H9 (cell line): ENCODE results near the gene FUZ. TPM values are rescaled to one million over a fixed set of nuclear protein-coding genes. Genes with fewer than 3 reads are reported as not detected.

Experiments used
- DNase-seq: peaks from one replicate; pipeline ENCODE4 v3.0.0-alpha.2; 2017
- H2AFZ ChIP-seq: one replicate; pipeline ENCODE4 v1.6.1; 2013; ENCODE audit warnings: mild to moderate bottlenecking, low read length, control low read depth, moderate library complexity
- H2AK5ac ChIP-seq: 2 replicates; pipeline ENCODE4 v1.6.1; 2013; ENCODE audit warnings: low read length, control low read depth, mixed read lengths; ENCODE audit not compliant: insufficient read length
- H2BK120ac ChIP-seq: one replicate; pipeline ENCODE4 v1.6.1; 2013; ENCODE audit warnings: low read depth, mild to moderate bottlenecking, low read length, control low read depth, inconsistent platforms; ENCODE audit not compliant: poor library complexity, severe bottlenecking
- H2BK12ac ChIP-seq: 2 replicates; pipeline ENCODE4 v1.6.1; 2013; ENCODE audit warnings: low read length, control low read depth, mixed read lengths, low read depth; ENCODE audit not compliant: insufficient read length
- H2BK15ac ChIP-seq: 2 replicates; pipeline ENCODE4 v1.6.1; 2013; ENCODE audit warnings: low read depth, low read length, control low read depth
- H2BK20ac ChIP-seq: one replicate; pipeline ENCODE4 v1.6.1; 2013; ENCODE audit warnings: low read depth, mild to moderate bottlenecking, low read length, control low read depth, inconsistent platforms; ENCODE audit not compliant: poor library complexity, severe bottlenecking
- H2BK5ac ChIP-seq: 2 replicates; pipeline ENCODE4 v1.6.1; 2013; ENCODE audit warnings: low read length, control low read depth, mixed read lengths; ENCODE audit not compliant: insufficient read length
- H3K14ac ChIP-seq: 2 replicates; pipeline ENCODE4 v1.6.1; 2013; ENCODE audit warnings: low read length, control low read depth; ENCODE audit not compliant: insufficient read depth
- H3K18ac ChIP-seq: 2 replicates; pipeline ENCODE4 v1.6.1; 2013; ENCODE audit warnings: low read depth, mild to moderate bottlenecking, mixed read lengths, low read length, control low read depth; ENCODE audit not compliant: insufficient read length
- H3K23ac ChIP-seq: 2 replicates; pipeline ENCODE4 v1.6.1; 2013; ENCODE audit warnings: low read length, control low read depth, mixed read lengths, low read depth; ENCODE audit not compliant: insufficient read length
- H3K23me2 ChIP-seq: 2 replicates; pipeline ENCODE4 v1.6.1; 2013; ENCODE audit warnings: low read depth, mild to moderate bottlenecking, mixed read lengths, low read length, control low read depth; ENCODE audit not compliant: insufficient read length, poor library complexity, severe bottlenecking
- H3K27ac ChIP-seq: 2 replicates; pipeline ENCODE4 v1.5.1; 2013; ENCODE audit warnings: low read length, control low read depth, mixed read lengths, low read depth; ENCODE audit not compliant: insufficient read length
- H3K27me3 ChIP-seq: 2 replicates; pipeline ENCODE4 v1.6.1; 2013; ENCODE audit warnings: low read length, control low read depth, inconsistent platforms; ENCODE audit not compliant: insufficient read depth
- H3K4ac ChIP-seq: 2 replicates; pipeline ENCODE4 v1.6.1; 2013; ENCODE audit warnings: low read depth, mild to moderate bottlenecking, control low read depth, inconsistent platforms, low read length, moderate library complexity
- H3K4me1 ChIP-seq: 2 replicates; pipeline ENCODE4 v1.6.1; 2013; ENCODE audit warnings: low read length, control low read depth, inconsistent platforms; ENCODE audit not compliant: insufficient read depth
- H3K4me2 ChIP-seq: 2 replicates; pipeline ENCODE4 v1.6.1; 2013; ENCODE audit warnings: low read length, control low read depth, mixed read lengths; ENCODE audit not compliant: insufficient read length, insufficient read depth
- H3K56ac ChIP-seq: 2 replicates; pipeline ENCODE4 v1.6.1; 2013; ENCODE audit warnings: low read depth, mild to moderate bottlenecking, mixed read lengths, low read length, control low read depth; ENCODE audit not compliant: insufficient read length
- H3K79me1 ChIP-seq: 2 replicates; pipeline ENCODE4 v1.6.1; 2013; ENCODE audit warnings: low read depth, mild to moderate bottlenecking, moderate library complexity, low read length, control low read depth, inconsistent platforms; ENCODE audit not compliant: insufficient read depth, poor library complexity, severe bottlenecking
- H3K79me2 ChIP-seq: 2 replicates; pipeline ENCODE4 v1.6.1; 2013; ENCODE audit warnings: low read length, control low read depth, inconsistent platforms; ENCODE audit not compliant: insufficient read depth
- H3K9ac ChIP-seq: 2 replicates; pipeline ENCODE4 v1.6.1; 2013; ENCODE audit warnings: low read length, control low read depth, mixed read lengths; ENCODE audit not compliant: insufficient read length; ENCODE audit errors: extremely low read depth
- H3K9me3 ChIP-seq: one replicate; pipeline ENCODE4 v1.6.1; 2013; ENCODE audit warnings: low read depth, low read length, inconsistent platforms; ENCODE audit not compliant: control insufficient read depth
- H3T11ph ChIP-seq: one replicate; pipeline ENCODE4 v1.6.1; 2013; ENCODE audit warnings: mild to moderate bottlenecking, low read length, control low read depth, inconsistent platforms
- H4K20me1 ChIP-seq: one replicate; pipeline ENCODE4 v1.6.1; 2013; ENCODE audit not compliant: control insufficient read depth, insufficient read length, insufficient read depth
- H4K5ac ChIP-seq: 2 replicates; pipeline ENCODE4 v1.6.1; 2013; ENCODE audit warnings: low read depth, mild to moderate bottlenecking, mixed read lengths, low read length, control low read depth; ENCODE audit not compliant: insufficient read length
- H4K8ac ChIP-seq: replicated peaks from 2 replicates; pipeline ENCODE4 v1.6.1; 2013; ENCODE audit warnings: low read length, control low read depth, mixed read lengths, low read depth; ENCODE audit not compliant: insufficient read length
- H4K91ac ChIP-seq: 2 replicates; pipeline ENCODE4 v1.6.1; 2013; ENCODE audit warnings: low read depth, mild to moderate bottlenecking, moderate library complexity, mixed read lengths, low read length, control low read depth; ENCODE audit not compliant: insufficient read length
- H3K27ac Mint-ChIP-seq, 3 experiments: 2 replicates in 2 of 3; 3 replicates in 1 of 3; pipeline ENCODE4 v1.8.0; 2020 to 2021; ENCODE audit warnings: mixed read lengths in 3 of 3, mild to moderate bottlenecking in 1 of 3, moderate library complexity in 1 of 3
- H3K27me3 Mint-ChIP-seq: 2 replicates; pipeline ENCODE4 v1.8.0; 2021; ENCODE audit warnings: low read depth, mild to moderate bottlenecking, moderate library complexity, mixed read lengths
- H3K36me3 Mint-ChIP-seq, 3 experiments: 2 replicates in 2 of 3; 3 replicates in 1 of 3; pipeline ENCODE4 v1.8.0; 2020 to 2021; ENCODE audit warnings: low read depth in 3 of 3, mixed read lengths in 3 of 3; ENCODE audit not compliant: insufficient read depth in 1 of 3
- H3K4me1 Mint-ChIP-seq, 2 experiments: 2 replicates each; pipeline ENCODE4 v1.8.0; 2020; ENCODE audit warnings: mixed read lengths in 2 of 2
- H3K4me3 Mint-ChIP-seq, 2 experiments: 2 replicates in 1 of 2; 3 replicates in 1 of 2; pipeline ENCODE4 v1.8.0; 2020 to 2021; ENCODE audit warnings: mild to moderate bottlenecking in 2 of 2, mixed read lengths in 2 of 2, moderate library complexity in 1 of 2
- H3K9me3 Mint-ChIP-seq, 2 experiments: 2 replicates in 1 of 2; 3 replicates in 1 of 2; pipeline ENCODE4 v1.8.0; 2020; ENCODE audit warnings: mild to moderate bottlenecking in 2 of 2, mixed read lengths in 2 of 2, moderate library complexity in 1 of 2
- WGBS: extraction: QIAGEN DNeasy Blood & Tissue Kit; methylation state at CpG from one replicate; pipeline ENCODE4 v1.1.7; 2013; ENCODE audit warnings: missing lambda C conversion rate, low lambda C conversion rate, mixed read lengths; ENCODE audit not compliant: insufficient read length; ENCODE audit errors: extremely low coverage; 5-methylcytosine and 5-hydroxymethylcytosine counted together
- total RNA-seq: library from RNA; stranded (reverse); gene quantifications from 2 replicates; pipeline ENCODE4 v1.2.1, GENCODE V29; 2021
- TF ChIP-seq, protein P1 (sequence below): fragments of 200-600 bp; sonication (generic); conservative IDR thresholded peaks from 3 replicates; pipeline ENCODE4 v1.8.0; 2021; ENCODE audit warnings: antibody characterized with exemption, mild to moderate bottlenecking

The FUZ gene
- total RNA-seq, 1 experiment from 2014 or later = 25.1 TPM

DNA sequence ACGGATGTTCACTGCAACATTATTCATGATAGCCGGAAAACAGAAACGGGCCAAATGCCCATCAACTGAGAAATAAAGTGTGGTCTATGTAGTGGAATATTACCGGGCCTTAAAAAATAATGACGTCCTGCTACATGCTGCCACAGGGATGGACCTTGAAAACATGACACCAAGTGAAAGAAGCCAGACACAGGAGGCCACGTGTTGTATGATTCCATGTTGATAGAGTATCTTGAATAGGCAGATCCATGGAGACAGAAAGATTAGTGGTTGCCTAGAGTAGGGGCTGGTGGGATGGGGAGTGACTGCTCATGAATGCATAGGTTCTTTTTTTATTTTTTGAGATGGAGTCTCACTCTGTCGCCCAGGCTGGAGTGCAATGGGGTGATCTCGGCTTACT is 42.6 kb downstream of the FUZ start:
- Histone ChIP-seq H3K27ac (no peak overlapping the region), H3K18ac (no peak overlapping the region), H3K9me3 (no peaks in the 10 kb centered on the region), H3K9ac (no peak overlapping the region), H3T11ph (no peak overlapping the region), H4K8ac (no peak overlapping the region), H3K23ac (no peak overlapping the region), H2AK5ac (no peak overlapping the region), H3K23me2 (peaks cover 12% of the 10 kb centered on the region), H3K4ac (no peak overlapping the region), H2BK20ac (no peak overlapping the region), H3K14ac (no peak overlapping the region), H4K91ac (no peak overlapping the region), H4K5ac (no peak overlapping the region), H2BK120ac (no peak overlapping the region), H3K79me2 (peaks cover 4% of the 10 kb centered on the region; the same call in 1 of the 2 replicates), H3K56ac (no peak overlapping the region), H2BK12ac (no peak overlapping the region), H3K4me1 (no peaks in the 10 kb centered on the region), H3K79me1 (peaks cover 7% of the 10 kb centered on the region), H2AFZ (no peak overlapping the region), H2BK5ac (no peak overlapping the region), H2BK15ac (no peak overlapping the region), H4K20me1 (no peaks in the 10 kb centered on the region), H3K4me2 (no peak overlapping the region), H3K27me3 (no peaks in the 10 kb centered on the region)
- no peak for DNase-seq
- no CpG with 5 or more reads among the region's 8 CpGs for WGBS
- no peak overlapping the region for H3K4me3 Mint-ChIP-seq
- peaks cover 2 to 13% (median 6%) of the 10 kb centered on the region in 3 experiments; a peak in 6 of 7 replicates for H3K36me3 Mint-ChIP-seq
- no peaks in the 10 kb centered on the region; the same call in 1 of the 2 replicates for H3K27me3 Mint-ChIP-seq
- H3K27ac Mint-ChIP-seq = peak overlapping the region in 2 of 3 experiments; percentile 29 to 42; a peak in 1 of 7 replicates
- H3K4me1 Mint-ChIP-seq = peaks cover 20 to 22% of the 10 kb centered on the region in 2 experiments
- TF ChIP-seq, protein P1, sequence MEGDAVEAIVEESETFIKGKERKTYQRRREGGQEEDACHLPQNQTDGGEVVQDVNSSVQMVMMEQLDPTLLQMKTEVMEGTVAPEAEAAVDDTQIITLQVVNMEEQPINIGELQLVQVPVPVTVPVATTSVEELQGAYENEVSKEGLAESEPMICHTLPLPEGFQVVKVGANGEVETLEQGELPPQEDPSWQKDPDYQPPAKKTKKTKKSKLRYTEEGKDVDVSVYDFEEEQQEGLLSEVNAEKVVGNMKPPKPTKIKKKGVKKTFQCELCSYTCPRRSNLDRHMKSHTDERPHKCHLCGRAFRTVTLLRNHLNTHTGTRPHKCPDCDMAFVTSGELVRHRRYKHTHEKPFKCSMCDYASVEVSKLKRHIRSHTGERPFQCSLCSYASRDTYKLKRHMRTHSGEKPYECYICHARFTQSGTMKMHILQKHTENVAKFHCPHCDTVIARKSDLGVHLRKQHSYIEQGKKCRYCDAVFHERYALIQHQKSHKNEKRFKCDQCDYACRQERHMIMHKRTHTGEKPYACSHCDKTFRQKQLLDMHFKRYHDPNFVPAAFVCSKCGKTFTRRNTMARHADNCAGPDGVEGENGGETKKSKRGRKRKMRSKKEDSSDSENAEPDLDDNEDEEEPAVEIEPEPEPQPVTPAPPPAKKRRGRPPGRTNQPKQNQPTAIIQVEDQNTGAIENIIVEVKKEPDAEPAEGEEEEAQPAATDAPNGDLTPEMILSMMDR = no peak
- no peaks in the 10 kb centered on the region for H3K9me3 Mint-ChIP-seq
